Jurkat, Clone E6-1 (cell line): ENCODE measurements around the gene ZNF219.
A peak's percentile ranks its signal among the peaks of the same experiment; 100 is the strongest.

Experiments used
- DNase-seq: peaks from one replicate; pipeline ENCODE4 v3.0.0-alpha.2; 2011; ENCODE audit warnings: low read depth, low spot score
- H3K4me3 ChIP-seq: 2 replicates; pipeline ENCODE4 v1.5.1; 2011; ENCODE audit warnings: mild to moderate bottlenecking, low read length, control low read depth, moderate library complexity

ZNF219 gene

DNA sequence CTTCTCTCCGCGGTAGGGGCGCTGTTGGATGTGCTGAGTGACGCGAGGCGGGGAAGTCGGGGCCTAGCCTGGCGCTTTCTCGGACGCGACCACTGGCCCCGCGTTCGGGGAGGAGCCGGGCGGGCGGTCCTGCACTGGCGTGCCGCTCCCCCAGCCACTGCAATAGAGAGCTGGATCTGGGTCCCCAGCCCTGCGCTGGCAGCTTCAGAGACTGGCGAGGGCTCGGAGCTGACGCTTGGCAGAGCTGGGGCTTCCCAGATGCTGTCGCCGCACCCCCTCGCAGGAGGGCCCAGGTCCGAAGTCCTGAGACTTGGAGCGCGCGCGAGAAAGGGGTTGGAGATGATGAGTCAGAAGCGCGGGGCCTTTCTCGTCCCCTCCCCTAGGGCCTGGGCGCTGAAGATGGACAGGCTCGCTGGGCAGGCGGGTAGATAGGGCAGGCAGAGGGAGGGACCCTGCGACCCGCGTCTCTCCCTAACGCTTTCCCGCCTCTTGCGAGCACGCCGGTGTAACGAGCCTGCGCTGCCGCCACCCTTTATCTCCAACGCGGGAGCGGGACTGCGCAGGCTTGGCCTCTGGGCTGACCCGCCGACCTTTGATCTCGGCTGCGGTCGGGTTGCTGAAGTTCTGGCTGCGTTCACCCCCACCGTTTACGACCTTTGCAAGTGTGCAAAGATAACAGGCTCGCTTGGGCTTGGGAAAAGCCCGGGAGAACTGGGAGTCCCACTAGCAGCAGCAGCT lies 5.4 kb upstream of the ZNF219 start:
- peak; percentile 92 for DNase-seq
- peak overlapping the region; percentile 97 for H3K4me3 ChIP-seq

DNA sequence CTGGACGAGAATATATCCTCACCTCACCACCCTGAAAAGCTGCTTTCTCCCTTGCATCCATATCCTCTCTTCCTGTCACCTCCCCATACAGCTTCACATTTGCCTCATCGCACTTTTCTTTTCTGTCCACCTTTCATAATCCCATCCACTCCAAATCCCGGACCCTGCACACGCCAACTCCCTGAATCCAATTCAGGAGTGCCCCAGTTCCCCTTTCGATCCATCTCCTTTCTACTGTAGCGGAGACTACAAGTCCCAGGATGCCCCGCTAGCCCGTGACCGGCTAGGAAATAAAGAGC lies 4.9 kb upstream of the ZNF219 start:
- H3K4me3 ChIP-seq: peak overlapping the region; percentile 97
- no peak for DNase-seq

DNA sequence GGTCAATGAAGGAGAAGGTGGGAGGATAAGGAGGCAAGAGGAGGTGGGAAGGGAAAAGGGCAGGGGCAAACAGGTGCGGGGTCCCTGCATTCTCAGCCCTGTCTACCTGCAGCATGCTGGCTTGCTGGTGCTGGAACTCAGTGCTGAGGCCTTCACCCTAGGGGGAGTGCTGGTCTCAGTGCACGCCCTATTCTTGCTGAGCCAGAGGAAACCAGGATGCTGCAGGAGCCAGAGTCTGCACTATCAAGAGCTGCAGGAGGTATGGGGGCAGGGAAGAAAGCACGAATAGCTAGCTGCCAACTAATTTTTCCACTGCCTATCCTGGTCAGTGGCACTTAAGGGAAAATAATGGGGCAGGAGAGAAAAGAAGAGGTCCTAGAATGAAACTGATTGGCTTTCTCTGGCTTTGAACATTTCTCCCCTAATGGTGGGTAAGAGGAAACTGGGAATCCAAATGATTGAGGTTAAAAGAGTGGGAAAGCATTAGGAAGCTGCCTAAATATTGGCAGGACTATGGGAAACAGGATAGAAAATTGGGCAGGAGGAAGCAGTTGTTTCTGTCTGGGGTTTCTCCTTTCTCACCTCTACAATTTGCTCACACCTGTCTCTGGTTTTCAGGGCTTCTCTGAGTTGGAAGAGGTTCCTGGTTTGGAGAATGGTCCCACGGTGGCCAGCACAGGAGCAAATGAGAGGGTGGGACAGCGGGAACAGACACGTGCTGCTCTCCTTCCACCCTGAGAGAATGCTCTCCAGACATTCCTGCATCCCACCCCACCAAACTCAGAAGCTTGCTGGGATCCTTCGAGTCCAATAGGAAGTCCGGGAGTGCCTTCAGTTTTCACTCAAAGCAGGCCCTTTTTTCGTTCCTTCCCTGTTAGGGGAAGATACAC lies 4.3 kb upstream of the ZNF219 start:
- H3K4me3 ChIP-seq: peak overlapping the region; percentile 97
- peak; percentile 54 for DNase-seq

DNA sequence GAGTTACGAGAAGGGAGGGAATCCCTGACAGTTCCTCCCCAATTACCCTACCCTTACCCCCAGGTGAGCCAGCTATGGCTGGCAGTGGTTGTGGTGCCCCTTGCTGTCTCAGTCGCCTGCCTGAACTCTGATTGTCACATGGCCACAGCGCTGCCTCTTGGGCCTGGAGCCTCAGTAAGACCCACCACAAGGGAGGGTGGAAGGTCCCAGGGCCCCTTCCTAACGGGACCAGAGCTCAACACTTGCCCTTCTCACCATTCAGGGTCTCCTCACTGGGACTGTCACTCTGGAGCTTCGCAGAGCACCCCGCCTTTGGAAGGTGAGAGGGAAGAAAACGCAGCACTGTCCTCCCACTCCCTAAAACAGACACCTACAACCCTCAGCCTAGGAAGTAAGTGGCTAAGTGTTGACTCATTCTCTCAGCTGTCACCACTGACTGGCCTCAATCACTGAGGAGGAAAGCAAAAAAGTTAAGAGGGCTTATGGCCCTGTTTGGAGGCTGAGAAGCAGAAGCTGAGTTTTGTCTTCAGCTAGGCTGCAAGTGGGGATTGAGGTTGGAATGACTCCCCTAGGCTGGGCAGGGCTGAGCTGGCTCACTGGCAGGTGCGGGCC lies 3.5 kb upstream of the ZNF219 start:
- no peak overlapping the region for H3K4me3 ChIP-seq
- no peak for DNase-seq

DNA sequence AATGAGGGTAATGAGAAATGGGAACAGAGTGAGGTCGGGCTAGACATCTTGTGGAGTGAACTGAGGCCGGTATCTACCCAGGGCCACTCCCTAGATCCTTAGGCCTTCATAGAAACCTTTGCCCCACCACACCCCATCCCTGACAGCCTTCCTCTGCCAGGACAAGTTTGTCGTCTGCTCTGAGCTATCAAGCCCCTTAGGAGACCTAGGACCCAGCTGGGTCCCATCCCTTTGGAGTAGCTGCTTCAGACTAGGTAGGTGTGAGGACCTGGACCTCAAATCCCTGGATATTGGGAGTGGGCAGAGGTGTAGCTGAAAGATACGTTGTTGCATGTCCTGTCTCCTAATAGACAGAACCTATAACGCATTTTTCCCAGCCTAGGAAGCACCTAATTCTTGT lies 2.5 kb upstream of the ZNF219 start, which contains the start of gene TMEM253:
Gene TMEM253, plus strand, starts transcription at position 136 of the 400 bp plus-strand sequence. CDS start 278 bp downstream, outside the sequence.
- DNase-seq: no peak
- H3K4me3 ChIP-seq: no peak within 1 kb of the TSS

DNA sequence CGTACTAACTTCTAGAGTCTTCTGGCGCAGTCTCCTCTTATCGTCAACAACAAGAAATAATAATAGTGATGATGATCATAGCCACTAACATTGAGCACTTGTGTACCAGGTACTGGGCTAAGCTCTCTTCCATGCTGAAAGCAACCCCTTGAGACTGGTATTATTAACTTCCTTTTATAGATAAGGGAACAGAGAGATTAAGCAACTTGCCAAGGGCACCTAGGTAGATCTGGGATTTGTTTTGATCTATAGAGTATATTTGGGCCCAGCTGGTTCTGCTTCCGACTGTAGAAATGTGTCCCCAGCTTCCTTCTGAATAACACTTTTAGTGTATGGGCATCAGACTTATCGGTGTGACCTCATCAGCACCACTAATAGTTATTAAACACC lies 1.1 kb upstream of the ZNF219 start:
- DNase-seq: no peak
- peak overlapping the region; percentile 87; the same call in 1 of the 2 replicates for H3K4me3 ChIP-seq

DNA sequence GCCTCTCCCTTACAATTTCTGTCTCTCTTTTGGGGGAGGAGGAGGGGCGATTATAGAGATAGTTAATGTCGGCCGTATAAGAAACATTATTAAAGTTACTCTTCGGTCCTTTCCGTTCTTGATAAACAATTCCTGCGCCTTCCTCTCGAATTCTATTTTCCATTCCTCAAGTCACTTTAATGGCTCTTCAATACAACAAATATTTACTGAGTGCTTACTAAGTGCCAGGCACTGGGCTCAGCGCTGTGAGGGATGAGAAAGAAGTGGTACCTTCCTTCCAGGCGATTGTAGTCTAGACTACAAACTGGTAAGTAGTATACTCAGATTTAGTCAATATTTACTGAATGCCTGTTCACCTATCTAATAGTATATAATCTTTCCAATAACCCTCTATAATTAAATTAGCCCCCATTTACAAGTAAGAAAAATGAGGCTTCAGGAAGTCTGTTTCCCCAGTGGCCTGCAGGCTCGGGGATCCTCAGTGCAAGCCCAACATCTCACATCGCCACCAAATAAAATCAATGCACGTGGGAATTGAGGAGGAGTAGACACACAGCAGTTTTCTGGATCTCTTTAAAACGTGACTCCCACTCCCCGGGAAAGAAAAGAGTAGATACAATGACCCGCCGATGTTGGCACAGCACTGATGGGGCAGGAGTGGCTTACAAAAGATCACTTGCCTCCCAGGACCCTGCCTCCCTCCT lies 589 bp upstream of the ZNF219 start:
- no peak for DNase-seq
- H3K4me3 ChIP-seq: peak overlapping the region; percentile 87

DNA sequence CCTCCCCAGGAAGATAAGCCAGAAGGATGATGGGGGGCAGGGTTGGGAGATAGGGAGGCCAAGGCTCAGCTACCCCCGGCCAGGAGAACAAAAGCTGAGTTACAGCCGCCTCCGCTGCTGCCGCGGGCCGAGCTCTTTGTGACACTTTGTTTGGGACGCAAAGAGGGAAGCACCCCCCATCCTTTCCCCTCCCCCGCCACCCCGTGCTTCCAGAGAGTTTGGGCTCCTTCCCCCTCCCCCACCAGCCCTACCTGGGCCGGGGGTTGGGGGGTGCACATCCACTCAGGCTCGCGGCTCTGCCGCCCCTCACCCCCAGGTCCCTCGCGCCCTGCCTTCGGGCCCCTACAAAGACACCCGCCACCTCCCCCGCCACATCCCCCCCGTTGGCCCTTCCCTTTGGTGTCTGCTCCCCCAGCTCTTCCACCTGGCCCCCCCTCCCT lies 799 bp downstream of the ZNF219 start:
- no peak for DNase-seq
- peak overlapping the region; percentile 21 for H3K4me3 ChIP-seq

DNA sequence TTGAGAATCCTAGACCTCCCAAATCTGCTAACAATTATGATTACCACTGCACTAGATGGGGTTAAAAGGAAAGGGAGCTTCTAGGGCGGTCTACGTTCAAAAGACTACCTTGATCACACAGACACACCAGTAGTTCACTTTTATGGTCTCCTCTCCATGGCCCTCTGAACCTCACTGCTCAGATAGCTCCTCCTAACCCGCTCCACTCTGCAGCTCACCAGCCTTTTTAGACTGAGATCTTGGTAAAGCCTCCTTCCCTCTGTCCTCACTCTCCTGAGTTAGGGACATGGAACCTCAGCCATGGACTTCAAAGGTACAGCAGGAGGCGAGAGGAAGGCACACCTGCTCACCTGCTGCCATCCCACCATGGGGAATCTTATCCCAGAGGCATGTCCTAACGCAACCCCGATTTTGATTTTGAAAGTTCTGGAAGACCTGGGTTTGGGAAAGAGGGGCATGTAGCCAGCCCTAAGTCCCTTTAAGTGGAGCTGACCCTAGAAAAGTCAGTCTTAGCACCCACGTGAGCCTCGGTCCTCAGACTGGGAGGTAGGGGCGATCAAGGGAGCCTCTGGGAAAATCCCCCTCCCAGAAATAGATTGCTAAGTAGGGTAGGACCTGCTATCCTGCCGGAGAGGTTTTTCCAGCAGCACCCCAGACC lies 1.3 kb downstream of the ZNF219 start:
- H3K4me3 ChIP-seq: no peak overlapping the region
- no peak for DNase-seq

DNA sequence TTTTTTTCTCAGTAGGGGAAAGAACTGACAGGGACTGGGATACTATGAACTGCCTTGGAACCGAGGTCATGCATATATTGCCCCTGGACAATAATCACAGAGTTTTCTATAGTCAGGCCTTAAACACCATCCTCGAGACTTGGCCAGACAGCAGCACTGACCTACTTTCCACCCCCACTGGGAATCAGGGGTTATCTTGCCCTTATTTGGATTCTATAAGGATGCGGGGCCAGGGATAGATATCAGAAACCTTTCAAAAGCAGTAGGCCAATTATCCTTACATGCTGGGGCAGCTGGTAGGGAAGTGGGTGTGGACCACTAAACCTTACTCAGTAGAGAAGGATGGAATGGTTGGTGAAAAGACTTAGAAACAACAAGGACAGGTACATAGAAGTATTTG lies 2.0 kb downstream of the ZNF219 start:
- no peak for DNase-seq
- H3K4me3 ChIP-seq: no peak overlapping the region

DNA sequence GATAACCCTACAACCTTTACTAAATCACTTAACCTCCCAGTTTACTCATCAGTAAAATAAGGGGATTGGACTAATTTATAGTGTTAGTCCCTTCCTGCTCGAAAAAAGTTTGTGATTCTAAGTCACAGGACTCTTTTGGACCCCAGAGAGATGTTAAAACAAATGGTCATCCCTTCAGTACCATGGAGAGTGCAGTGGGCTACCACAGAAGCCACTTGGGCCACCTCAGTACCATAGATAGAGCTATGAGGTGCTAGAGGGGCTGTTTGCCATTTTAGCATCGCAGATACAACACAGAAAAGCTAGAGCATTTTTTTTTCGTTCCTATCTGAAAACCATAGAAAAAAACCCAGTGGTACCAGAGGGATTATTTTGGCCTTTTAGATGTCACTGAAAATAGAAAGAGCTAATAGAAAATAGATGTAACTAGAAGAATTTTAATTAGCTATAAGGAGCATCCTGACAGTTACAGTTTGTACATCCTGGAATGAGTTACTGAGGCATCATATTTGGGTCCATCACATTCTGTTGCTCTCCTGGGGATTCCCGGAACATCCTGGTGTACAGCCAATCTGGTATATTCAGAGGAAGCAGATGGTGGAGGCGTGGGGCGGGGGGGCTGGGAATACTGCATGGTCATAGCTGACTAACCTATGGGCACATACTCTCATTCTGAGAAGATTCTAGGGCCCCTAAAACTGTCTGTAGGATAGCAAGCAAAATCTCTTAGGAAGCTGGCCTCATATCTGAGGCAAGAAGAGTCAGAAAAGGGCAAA lies 2.8 kb downstream of the ZNF219 start:
- no peak overlapping the region for H3K4me3 ChIP-seq
- no peak for DNase-seq

DNA sequence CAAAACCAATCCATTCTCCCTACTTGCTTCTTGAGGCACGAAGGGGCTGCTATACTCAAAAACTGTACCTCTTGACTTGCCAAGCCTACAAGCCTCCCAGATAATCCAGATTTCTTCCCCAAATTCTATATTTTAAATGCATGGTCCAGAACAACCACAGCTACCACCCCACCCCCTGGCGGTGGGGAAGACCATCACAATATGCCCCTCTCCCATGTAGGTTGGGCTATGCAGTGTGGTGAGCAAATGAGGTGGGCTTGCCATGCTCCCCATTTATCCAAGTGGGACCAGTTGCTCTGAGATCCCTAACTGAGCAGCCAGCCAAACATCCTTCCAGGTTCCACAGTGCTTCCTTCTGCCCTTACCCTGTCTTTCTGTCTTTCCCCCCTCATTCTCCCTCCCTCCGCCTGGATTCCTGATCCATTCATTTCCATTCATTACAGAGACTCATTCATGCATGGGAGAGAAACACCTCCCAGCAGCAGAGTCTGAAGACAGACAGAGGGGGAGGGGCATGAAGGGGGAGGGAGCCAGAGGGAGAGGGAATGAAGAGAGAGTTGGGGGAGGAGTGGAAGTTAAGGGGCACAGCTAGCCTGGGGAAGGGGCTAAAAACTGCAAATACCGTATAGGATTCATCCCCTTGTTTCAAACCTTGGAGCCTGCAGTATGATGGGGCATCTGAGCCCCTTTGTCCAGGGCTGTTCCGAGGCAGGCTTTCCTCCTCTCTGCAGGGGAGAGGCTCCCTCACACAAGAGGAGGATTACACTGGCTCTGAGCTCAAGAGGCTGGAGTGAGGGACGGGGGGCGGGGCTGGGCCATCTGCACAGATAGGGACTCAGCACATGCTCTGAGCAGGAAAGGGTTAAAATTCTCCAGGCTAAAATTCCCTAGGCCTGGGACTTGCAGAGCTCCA lies 4.4 kb downstream of the ZNF219 start:
- DNase-seq: no peak
- H3K4me3 ChIP-seq: no peak overlapping the region

DNA sequence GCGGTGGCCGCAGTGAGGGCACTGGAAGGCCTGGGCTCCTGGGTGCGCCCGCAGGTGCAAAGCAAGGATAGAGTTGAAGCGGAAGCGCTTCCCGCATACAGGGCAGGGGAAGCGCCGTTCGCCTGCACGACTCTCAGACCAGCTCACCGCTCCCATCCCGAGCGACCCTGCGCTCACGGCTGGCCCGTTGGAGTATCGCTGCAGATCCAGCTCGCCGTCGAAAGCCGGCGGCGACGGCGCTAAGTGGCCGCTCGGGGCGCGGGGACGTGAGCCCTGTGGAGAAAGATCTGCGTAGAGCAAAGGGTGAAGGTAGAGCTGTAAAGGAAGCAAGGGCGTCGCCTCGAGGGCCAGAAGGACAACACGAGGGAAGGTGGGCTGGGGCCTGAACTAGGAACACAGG lies 5.4 kb downstream of the ZNF219 start:
- no peak for DNase-seq
- H3K4me3 ChIP-seq: no peak overlapping the region

DNA sequence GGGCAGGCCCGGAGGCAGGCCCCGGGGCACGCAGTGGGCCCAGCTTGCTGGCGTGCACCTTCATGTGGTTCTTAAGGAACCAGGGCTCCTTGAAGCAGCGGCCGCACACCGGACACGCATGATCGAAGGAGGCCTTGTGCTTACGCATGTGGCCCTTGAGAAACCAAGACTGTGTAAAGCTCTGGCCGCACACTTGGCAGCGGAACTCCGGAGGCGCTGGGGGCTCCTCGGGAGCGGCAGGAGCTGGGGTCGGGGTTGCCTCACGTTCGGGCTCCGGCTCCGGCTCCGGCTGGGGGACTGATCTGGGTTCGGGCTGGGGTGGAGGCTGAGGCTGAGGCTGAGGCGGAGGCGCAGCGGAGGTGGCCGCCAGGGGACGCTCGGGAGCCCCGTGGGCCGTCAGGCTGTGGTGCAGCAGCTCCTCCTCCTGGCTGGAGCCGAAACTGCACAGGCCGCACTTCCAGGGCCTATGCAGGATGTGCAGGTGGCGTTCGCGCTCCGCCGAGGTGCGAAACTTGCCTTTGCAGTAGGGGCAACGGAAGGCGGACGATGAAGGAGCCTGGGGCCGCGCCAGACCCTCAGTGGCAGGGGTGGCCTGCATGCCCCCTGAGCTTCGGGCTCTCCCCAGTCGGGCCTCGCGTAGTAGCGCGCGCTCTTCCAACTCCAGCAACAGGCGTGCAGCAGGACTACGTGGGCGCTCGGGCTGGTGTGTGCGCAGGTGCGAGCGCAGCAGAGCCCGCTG lies 6.0 kb downstream of the ZNF219 start:
- DNase-seq: peak; percentile 75
- no peak overlapping the region for H3K4me3 ChIP-seq

DNA sequence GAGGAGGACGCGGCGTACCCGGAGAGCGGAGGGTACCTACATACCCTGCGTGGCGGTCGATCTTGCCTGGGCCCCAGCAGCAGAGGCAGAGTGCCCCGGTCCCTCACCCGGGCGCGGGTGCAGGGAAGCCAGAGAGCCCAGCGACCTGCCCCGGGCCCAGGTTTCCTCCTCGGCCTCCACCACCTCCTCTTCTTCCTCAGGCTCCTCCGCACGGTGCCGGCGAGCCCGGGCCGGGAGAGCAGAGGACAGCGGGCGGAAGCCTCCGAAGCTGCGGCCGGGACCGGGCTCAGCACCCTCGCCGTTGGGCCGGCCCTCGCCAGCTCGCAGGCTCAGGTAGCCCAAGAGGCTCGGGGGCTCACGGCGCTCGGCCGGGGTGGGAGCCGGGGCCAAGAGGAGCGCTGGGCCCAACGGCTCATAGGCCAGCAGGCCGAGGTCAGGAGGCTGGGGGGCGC lies 6.6 kb downstream of the ZNF219 start:
- H3K4me3 ChIP-seq: no peak overlapping the region
- no peak for DNase-seq

DNA sequence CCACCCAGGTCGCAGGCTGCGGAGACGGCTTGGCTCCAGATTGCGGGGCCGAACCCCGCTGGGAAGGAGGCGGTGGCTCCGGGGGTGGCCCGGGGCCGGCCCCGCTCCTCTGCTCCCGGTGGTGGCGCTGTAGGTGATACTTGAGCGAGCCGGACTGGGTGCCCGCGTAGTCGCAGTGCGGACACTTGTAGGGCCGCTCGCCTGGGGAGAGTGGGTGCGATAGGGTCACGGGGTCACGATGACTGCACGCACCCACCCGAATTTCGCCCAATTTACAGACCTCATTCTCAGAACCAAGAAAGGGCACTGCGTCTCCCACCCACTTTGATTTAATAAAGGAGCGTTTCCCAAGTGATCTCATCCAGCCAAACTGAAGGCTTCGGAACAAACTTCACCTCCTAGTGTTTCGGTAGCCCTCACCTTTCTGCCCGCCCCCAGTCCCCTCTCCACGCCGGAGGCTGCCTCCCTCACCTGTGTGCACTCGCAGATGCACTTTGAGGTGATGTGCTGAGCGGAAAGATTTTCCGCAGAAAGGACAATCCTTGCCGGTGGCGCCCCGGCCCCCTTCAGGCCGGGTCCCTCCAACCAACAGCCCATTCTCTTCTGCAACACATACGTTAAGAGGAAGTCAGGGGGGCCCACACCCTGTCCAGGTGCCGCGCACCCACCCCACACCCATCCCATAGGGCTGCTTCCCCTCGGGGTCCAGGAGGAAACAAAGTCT lies 7.4 kb downstream of the ZNF219 start:
- no peak for DNase-seq
- no peak overlapping the region for H3K4me3 ChIP-seq
